Amygdala (tissue), 56 donors: Measurements from ENCODE around the gene AGPAT1.
"Not testable (repeated sequence)": the region's sequence is repeated elsewhere in the genome, so short reads cannot be mapped to it uniquely, and the experiment has no call there.

ENCODE experiments used
- DNase-seq, 56 donors: peaks; one replicate each; lab custom pipeline; 2025; lab: John Stamatoyannopoulos, UW

Gene AGPAT1

GRCh38 chr6:32151863-32152768 lies 23.8 kb downstream of the AGPAT1 start, which contains the start of gene PRRT1:
TSS of gene PRRT1 (minus strand) at chr6:32151939. CDS start at chr6:32151827, 112 bp downstream.
- peak in 30 of 56 donors; percentile 11 to 62 (median 36) for DNase-seq

- peak in 7 of 56 donors; percentile 15 to 62 (median 39) for DNase-seq
Observed at GRCh38 chr6:32151181-32151862, 24.6 kb downstream of the AGPAT1 start.

GRCh38 chr6:32149932-32150870 lies 25.7 kb downstream of the AGPAT1 start:
- no peak for DNase-seq

- no peak for DNase-seq
Observed at GRCh38 chr6:32149092-32149755, 26.7 kb downstream of the AGPAT1 start.

- DNase-seq, result peak in 22 of 56 donors; percentile 9 to 55 (median 26)
Observed at GRCh38 chr6:32148289-32149091, 27.4 kb downstream of the AGPAT1 start.

GRCh38 chr6:32147401-32148132 lies 28.3 kb downstream of the AGPAT1 start:
- no peak for DNase-seq

- DNase-seq, result no peak
Observed at GRCh38 chr6:32146687-32147086, 29.2 kb downstream of the AGPAT1 start.

GRCh38 chr6:32146287-32146686 lies 29.6 kb downstream of the AGPAT1 start:
- DNase-seq, result no peak

GRCh38 chr6:32144238-32144637 lies 31.6 kb downstream of the AGPAT1 start:
- not testable (repeated sequence) for DNase-seq

- DNase-seq, result no peak
Observed at GRCh38 chr6:32140420-32141046, 35.4 kb downstream of the AGPAT1 start.

GRCh38 chr6:32139590-32139989 lies 36.3 kb downstream of the AGPAT1 start:
- no peak for DNase-seq

- no peak for DNase-seq
Observed at GRCh38 chr6:32137454-32137853, 38.4 kb downstream of the AGPAT1 start.

GRCh38 chr6:32133786-32134185 lies 42.1 kb downstream of the AGPAT1 start:
- DNase-seq, result no peak

GRCh38 chr6:32132110-32132509 lies 43.8 kb downstream of the AGPAT1 start:
- no peak for DNase-seq

- no peak for DNase-seq
Observed at GRCh38 chr6:32131439-32131948, 44.4 kb downstream of the AGPAT1 start.

- peak in 5 of 56 donors; percentile 71 to 93 (median 80) for DNase-seq
Observed at GRCh38 chr6:32129297-32130088, 46.4 kb downstream of the AGPAT1 start.
